Sigmoid colon (tissue), 7 donors: ENCODE measurements around the gene CLEC16A. TPM values are rescaled to one million over a fixed set of nuclear protein-coding genes. Genes with fewer than 3 reads are reported as not detected.

Experiments
- DNase-seq: peaks from one replicate; pipeline ENCODE4 v3.0.0-alpha.2; 2019
- H3K27ac ChIP-seq, 4 donors: fragments of 200-600 bp; sonication (generic); one replicate each; pipeline ENCODE4 v1.5.1; 2016 to 2019; ENCODE audit warnings: mild to moderate bottlenecking in 1 of 4
- H3K27me3 ChIP-seq, 3 donors: fragments of 200-600 bp; sonication (generic); one replicate each; pipeline ENCODE4 v1.5.1; 2019; ENCODE audit warnings: mild to moderate bottlenecking in 1 of 3
- H3K36me3 ChIP-seq, 4 donors: fragments of 200-600 bp; sonication (generic); one replicate each; pipeline ENCODE4 v1.5.1; 2016 to 2019
- H3K4me1 ChIP-seq, 4 donors: fragments of 200-600 bp; sonication (generic); one replicate each; pipeline ENCODE4 v1.5.1; 2017 to 2019
- H3K4me3 ChIP-seq, 4 donors: fragments of 200-600 bp; sonication (generic); one replicate each; pipeline ENCODE4 v1.5.1; 2017 to 2019; ENCODE audit warnings: mild to moderate bottlenecking in 2 of 4, moderate library complexity in 1 of 4
- H3K9me3 ChIP-seq, 4 donors: fragments of 200-600 bp in 3 of 4; sonication (generic) in 3 of 4; one replicate each; pipeline versions ENCODE4 v1.5.1 to v1.6.1; 2013 to 2019
- CTCF ChIP-seq, 4 experiments: fragments of 450-650 bp in 3 of 4; fragments of 200-600 bp in 1 of 4; IDR thresholded peaks; one replicate each; pipeline ENCODE4 v1.5.1; 2016 to 2019; ENCODE audit warnings: antibody characterized with exemption in 4 of 4, mild to moderate bottlenecking in 3 of 4, moderate library complexity in 2 of 4
- EP300 ChIP-seq, 4 donors: sonication (generic); formaldehyde crosslinking; IDR thresholded peaks; one replicate each; pipeline ENCODE4 v1.6.1; 2017; ENCODE audit warnings: antibody characterized with exemption in 4 of 4
- POLR2A ChIP-seq, 2 donors: fragments of 450-650 bp; IDR thresholded peaks; one replicate each; pipeline ENCODE4 v1.6.1; 2016; ENCODE audit warnings: antibody characterized with exemption in 2 of 2, mild to moderate bottlenecking in 2 of 2, moderate library complexity in 2 of 2
- POLR2AphosphoS5 ChIP-seq, 4 donors: sonication (generic); formaldehyde crosslinking; IDR thresholded peaks; one replicate each; pipeline ENCODE4 v1.6.1; 2017; ENCODE audit warnings: antibody characterized with exemption in 4 of 4
- WGBS, 2 donors: extraction: QIAGEN DNeasy Blood & Tissue Kit; methylation state at CpG; one replicate each; pipeline ENCODE4 v1.1.7; 2013; 5-methylcytosine and 5-hydroxymethylcytosine counted together
- intact Hi-C: fragments of 100-400 bp; cut with DNase I; formaldehyde crosslinking; loops from one replicate; pipeline ENCODE4 v1.15.1; 2023
- polyA plus RNA-seq, 3 donors: library from polyadenylated mRNA; stranded (reverse); fragments of 200-250 nt; gene quantifications; one replicate each; pipeline ENCODE4 v1.2.3, GENCODE V29; 2013
- total RNA-seq, 4 donors: library from RNA; depleted of rRNA; stranded (reverse); fragments of >200 nt; gene quantifications; one replicate each; pipeline ENCODE4 v1.1.0, GENCODE V29; 2016
- donor health status: healthy with polysubstance abuse.
- donor health status: Bipolar disorder and iron deficiency.
- donor health status: healthy.

CLEC16A gene
- total and polyA plus RNA-seq, 7 donors, result 9.6 to 35.2 (median 24.6) TPM

GRCh38 chr16:11020388-11020787 lies 76.0 kb downstream of the CLEC16A start:
- Histone ChIP-seq H3K27ac (no peak overlapping the region), H3K27me3 (no peaks in the 10 kb centered on the region), H3K9me3 (no peaks in the 10 kb centered on the region), H3K36me3 (peaks cover 6 to 32% (median 15%) of the 10 kb centered on the region in 4 donors), H3K4me3 (no peak overlapping the region), H3K4me1 (peaks cover 0 to 11% (median 10%) of the 10 kb centered on the region in 4 donors)
- 96 to 97% methylated on average over 4 of the region's 4 CpGs for WGBS, 2 donors
- intact Hi-C loops, result no loop called here
- no peak for TF ChIP-seq POLR2AphosphoS5 (IDR thresholded peaks at IDR 0.05)
- TF ChIP-seq EP300 (IDR thresholded peaks at IDR 0.05), result no peak
- no peak for TF ChIP-seq CTCF (IDR thresholded peaks at IDR 0.05)
- TF ChIP-seq POLR2A (IDR thresholded peaks at IDR 0.05), result no peak
- no peak for DNase-seq

- Histone ChIP-seq H3K27me3 (no peaks in the 10 kb centered on the region), H3K27ac (no peak overlapping the region), H3K9me3 (peaks cover 0 to 3% (median 1%) of the 10 kb centered on the region in 4 donors), H3K36me3 (peaks cover 6 to 38% (median 21%) of the 10 kb centered on the region in 4 donors), H3K4me3 (no peak overlapping the region), H3K4me1 (peaks cover 0 to 11% (median 10%) of the 10 kb centered on the region in 4 donors)
- DNase-seq, result no peak
- TF ChIP-seq EP300 (IDR thresholded peaks at IDR 0.05), result no peak
- TF ChIP-seq POLR2A (IDR thresholded peaks at IDR 0.05), result no peak
- TF ChIP-seq POLR2AphosphoS5 (IDR thresholded peaks at IDR 0.05), result no peak
- TF ChIP-seq CTCF (IDR thresholded peaks at IDR 0.05), result no peak
- intact Hi-C loops, result no loop called here
- 89 to 93% methylated on average over 7 of the region's 7 CpGs for WGBS, 2 donors
Observed at GRCh38 chr16:11020792-11021551, 76.6 kb downstream of the CLEC16A start.

GRCh38 chr16:11022002-11022401 lies 77.6 kb downstream of the CLEC16A start:
- Histone ChIP-seq H3K27me3 (no peaks in the 10 kb centered on the region), H3K4me3 (no peak overlapping the region), H3K9me3 (peaks cover 0 to 3% (median 1%) of the 10 kb centered on the region in 4 donors), H3K36me3 (peaks cover 6 to 48% (median 26%) of the 10 kb centered on the region in 4 donors), H3K4me1 (peaks cover 0 to 7% (median 6%) of the 10 kb centered on the region in 4 donors), H3K27ac (no peak overlapping the region)
- no peak for DNase-seq
- no peak for TF ChIP-seq CTCF (IDR thresholded peaks at IDR 0.05)
- no peak for TF ChIP-seq EP300 (IDR thresholded peaks at IDR 0.05)
- TF ChIP-seq POLR2A (IDR thresholded peaks at IDR 0.05), result no peak
- TF ChIP-seq POLR2AphosphoS5 (IDR thresholded peaks at IDR 0.05), result no peak
- 96 to 97% methylated on average over 3 of the region's 3 CpGs for WGBS, 2 donors
- intact Hi-C loops, result no loop called here

- Histone ChIP-seq H3K27me3 (no peaks in the 10 kb centered on the region), H3K36me3 (peaks cover 6 to 56% (median 29%) of the 10 kb centered on the region in 4 donors), H3K4me1 (no peaks in the 10 kb centered on the region), H3K27ac (no peak overlapping the region), H3K4me3 (no peak overlapping the region), H3K9me3 (peaks cover 0 to 3% (median 1%) of the 10 kb centered on the region in 4 donors)
- TF ChIP-seq POLR2A (IDR thresholded peaks at IDR 0.05) (no peak), CTCF (IDR thresholded peaks at IDR 0.05) (no peak), EP300 (IDR thresholded peaks at IDR 0.05) (no peak), POLR2AphosphoS5 (IDR thresholded peaks at IDR 0.05) (no peak)
- intact Hi-C loops, result no loop called here
- 50 to 82% methylated on average over 3 of the region's 3 CpGs for WGBS, 2 donors
- no peak for DNase-seq
Observed at GRCh38 chr16:11023262-11024039, 79.1 kb downstream of the CLEC16A start.
